HG03460 (cell line): ENCODE measurements around the gene SH3BP5.
A peak's percentile ranks its signal among the peaks of the same experiment; 100 is the strongest.

Source experiments
- ATAC-seq: cut with Tn5 transposase; IDR thresholded peaks from one replicate; pipeline ENCODE4 v1.9.1; 2021; ENCODE audit not compliant: unreplicated experiment

The SH3BP5 gene

GRCh38 chr3:15347063-15347736 lies 14.8 kb upstream of the SH3BP5 start:
- no peak for ATAC-seq

- ATAC-seq, result no peak
Observed at GRCh38 chr3:15346516-15346915, 14.1 kb upstream of the SH3BP5 start.

- peak; percentile 92 for ATAC-seq
Observed at GRCh38 chr3:15345608-15346137, 13.3 kb upstream of the SH3BP5 start.

GRCh38 chr3:15345066-15345607 lies 12.8 kb upstream of the SH3BP5 start:
- ATAC-seq, result no peak

- ATAC-seq, result no peak
Observed at GRCh38 chr3:15342945-15343344, 10.6 kb upstream of the SH3BP5 start.

GRCh38 chr3:15342246-15342645 lies 9.9 kb upstream of the SH3BP5 start:
- ATAC-seq, result no peak

GRCh38 chr3:15341030-15341726 lies 8.8 kb upstream of the SH3BP5 start:
- no peak for ATAC-seq

GRCh38 chr3:15339786-15340215 lies 7.4 kb upstream of the SH3BP5 start:
- ATAC-seq, result no peak

- ATAC-seq, result no peak
Observed at GRCh38 chr3:15339001-15339400, 6.6 kb upstream of the SH3BP5 start.

- ATAC-seq, result no peak
Observed at GRCh38 chr3:15337963-15338362, 5.6 kb upstream of the SH3BP5 start.

GRCh38 chr3:15336057-15336456 lies 3.7 kb upstream of the SH3BP5 start:
- no peak for ATAC-seq

GRCh38 chr3:15333956-15334263 lies 1.5 kb upstream of the SH3BP5 start:
- ATAC-seq, result no peak

GRCh38 chr3:15333099-15333955 lies 941 bp upstream of the SH3BP5 start:
- ATAC-seq, result no peak

- ATAC-seq, result peak; percentile 35
Observed at GRCh38 chr3:15331606-15332404, 581 bp downstream of the SH3BP5 start.

- no peak for ATAC-seq
Observed at GRCh38 chr3:15331072-15331605, 1.2 kb downstream of the SH3BP5 start.

GRCh38 chr3:15330031-15330596 lies 2.3 kb downstream of the SH3BP5 start:
- no peak for ATAC-seq

- no peak for ATAC-seq
Observed at GRCh38 chr3:15329046-15330005, 3.1 kb downstream of the SH3BP5 start.

GRCh38 chr3:15327941-15328340 lies 4.4 kb downstream of the SH3BP5 start:
- no peak for ATAC-seq

- ATAC-seq, result no peak
Observed at GRCh38 chr3:15326673-15327072, 5.7 kb downstream of the SH3BP5 start.
